Transverse colon (tissue), 3 donors: ENCODE results near the gene SH3TC2.

Experiments
- CTCF ChIP-seq, 5 experiments: fragments of 200-600 bp in 3 of 5; fragments of 450-650 bp in 2 of 5; sonication (generic) in 3 of 5; IDR thresholded peaks; 1 replicate in 2 of 5; 2 replicates in 3 of 5; pipeline ENCODE4 v1.5.1; 2016 to 2017; ENCODE audit warnings: antibody characterized with exemption in 5 of 5, inconsistent platforms in 3 of 5, mild to moderate bottlenecking in 2 of 5, moderate library complexity in 1 of 5
- POLR2A ChIP-seq: fragments of 450-650 bp; IDR thresholded peaks from one replicate; pipeline ENCODE4 v1.6.1; 2016; ENCODE audit warnings: antibody characterized with exemption, mild to moderate bottlenecking, moderate library complexity

GRCh38 chr5:148956477-148957385 lies 106.1 kb downstream of the SH3TC2 start:
- no peak for TF ChIP-seq CTCF (IDR thresholded peaks at IDR 0.05)
- no peak for TF ChIP-seq POLR2A
